Measurements from ENCODE around the gene ATOSA.

DNA sequence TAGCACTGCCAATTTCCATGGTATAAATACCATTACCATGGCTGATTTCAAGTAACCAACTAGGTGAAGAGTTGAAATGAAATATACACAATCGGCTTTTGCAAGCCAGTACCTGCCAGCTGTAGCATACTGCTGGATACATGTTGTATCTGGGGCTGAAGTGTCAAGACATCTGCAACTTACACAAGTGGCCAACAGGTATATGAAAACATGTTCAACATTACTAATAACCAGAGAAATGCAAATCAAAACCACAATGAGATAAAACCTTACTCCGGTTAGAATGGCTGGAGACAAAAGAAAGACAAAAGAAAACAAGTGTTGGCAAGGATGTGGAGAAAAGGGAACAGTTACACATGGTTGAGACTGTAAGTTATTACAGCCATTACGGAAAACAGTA, 11.6 kb downstream of the ATOSA start:
- no peak for TF ChIP-seq ZNF282 (IDR thresholded peaks at IDR 0.05; ENCODE audit: partially characterized antibody)
- no peak for TF ChIP-seq CREB1 (IDR thresholded peaks at IDR 0.05)
- TF ChIP-seq CREB1 (CRISPR knock-in tag; IDR thresholded peaks at IDR 0.05) = no peak
- no peak for TF ChIP-seq HIVEP1 (CRISPR knock-in tag; IDR thresholded peaks at IDR 0.05)
- TF ChIP-seq ZFX (CRISPR knock-in tag; IDR thresholded peaks at IDR 0.05; ENCODE audit: low read depth) = no peak
- no peak for TF ChIP-seq RFX5 (IDR thresholded peaks at IDR 0.05; ENCODE audit: low read depth, low read length)
- no peak for TF ChIP-seq TBP (CRISPR knock-in tag; IDR thresholded peaks at IDR 0.05)
- TF ChIP-seq ZNF772 (CRISPR knock-in tag; IDR thresholded peaks at IDR 0.05) = no peak
- no peak for TF ChIP-seq ISL2 (CRISPR knock-in tag; IDR thresholded peaks at IDR 0.05)

Data from HepG2 (cell line).